Natural killer cell (primary cell): Measurements from ENCODE around the gene ACER3. TPM values are rescaled to one million over a fixed set of nuclear protein-coding genes. Genes with fewer than 3 reads are reported as not detected.

Experiments used
- ATAC-seq, 3 donors: fragments of 150-1000 bp in 2 of 3; fragments of 200-7000 bp in 1 of 3; cut with Tn5 transposase; 1 replicate in 1 of 3; 2 replicates in 2 of 3; pipeline ENCODE4 v1.10.0; 2021; ENCODE audit warnings: mild to moderate bottlenecking in 2 of 3, moderate library complexity in 2 of 3
- DNase-seq, 2 donors: peaks; one replicate each; pipeline versions ENCODE4 v3.0.0 to v3.0.0-alpha.2; 2013 to 2021; ENCODE audit warnings: mixed read lengths in 1 of 2
- H3K27ac ChIP-seq: one replicate; pipeline ENCODE4 v1.5.1; 2013; ENCODE audit warnings: mild to moderate bottlenecking, low read length
- H3K27me3 ChIP-seq: one replicate; pipeline ENCODE4 v1.6.1; 2013; ENCODE audit warnings: low read length; ENCODE audit not compliant: control insufficient read depth, insufficient read depth
- H3K36me3 ChIP-seq: one replicate; pipeline ENCODE4 v1.6.1; 2013; ENCODE audit warnings: low read length; ENCODE audit not compliant: control insufficient read depth, insufficient read depth
- H3K4me1 ChIP-seq: one replicate; pipeline ENCODE4 v1.6.1; 2013; ENCODE audit warnings: low read length; ENCODE audit not compliant: control insufficient read depth, insufficient read depth
- H3K4me3 ChIP-seq: one replicate; pipeline ENCODE4 v1.5.1; 2013; ENCODE audit warnings: low read length
- H3K9me3 ChIP-seq: one replicate; pipeline ENCODE4 v1.6.1; 2013; ENCODE audit warnings: low read length; ENCODE audit not compliant: control insufficient read depth, insufficient read depth
- H3K27ac Mint-ChIP-seq, 2 donors: one replicate each; pipeline ENCODE4 v1.8.0; 2022; ENCODE audit warnings: mild to moderate bottlenecking in 2 of 2, mixed read lengths in 2 of 2, moderate library complexity in 1 of 2
- H3K27me3 Mint-ChIP-seq, 2 donors: one replicate each; pipeline ENCODE4 v1.8.0; 2022; ENCODE audit warnings: low read depth in 2 of 2, mixed read lengths in 2 of 2
- H3K36me3 Mint-ChIP-seq: one replicate; pipeline ENCODE4 v1.8.0; 2022; ENCODE audit warnings: mixed read lengths
- H3K4me1 Mint-ChIP-seq, 2 donors: one replicate each; pipeline ENCODE4 v1.8.0; 2022; ENCODE audit warnings: mixed read lengths in 2 of 2
- H3K4me3 Mint-ChIP-seq: one replicate; pipeline ENCODE4 v1.8.0; 2022; ENCODE audit warnings: mild to moderate bottlenecking, moderate library complexity, mixed read lengths
- H3K9me3 Mint-ChIP-seq, 2 donors: one replicate each; pipeline ENCODE4 v1.8.0; 2022; ENCODE audit warnings: mixed read lengths in 2 of 2
- CTCF ChIP-seq: fragments of 200-600 bp; IDR thresholded peaks from one replicate; pipeline ENCODE4 v1.8.0; 2022; ENCODE audit warnings: antibody characterized with exemption
- WGBS: methylation state at CpG from one replicate; pipeline ENCODE4 v1.1.7; 2013; ENCODE audit warnings: missing lambda C conversion rate; ENCODE audit not compliant: insufficient coverage; 5-methylcytosine and 5-hydroxymethylcytosine counted together
- intact Hi-C: fragments of 100-400 bp; cut with micrococcal nuclease; formaldehyde crosslinking; loops from one replicate; pipeline ENCODE4 v1.14.2; 2022
- total RNA-seq, 4 donors: library from RNA; stranded (reverse); fragments of 120-200 nt in 1 of 4; gene quantifications; one replicate each; pipeline versions ENCODE4 v1.2.3 to v1.2.4, GENCODE V29; 2013 to 2022

ACER3 gene
- total RNA-seq, 3 donors from 2014 or later (not counting 1 experiment from before 2014, with no cell fraction given): 12.1 to 14.8 (median 13.6) TPM

GRCh38 chr11:77053217-77054015 is 192.7 kb downstream of the ACER3 start:
- Mint-ChIP-seq H3K9me3 (peaks cover 2 to 3% of the 10 kb centered on the region in 2 donors), H3K4me3 (no peak overlapping the region), H3K4me1 (peaks cover 4 to 6% of the 10 kb centered on the region in 2 donors), H3K27me3 (no peaks in the 10 kb centered on the region), H3K27ac (no peak overlapping the region), H3K36me3 (no peaks in the 10 kb centered on the region)
- DNase-seq (no peak), ATAC-seq (no peak)
- Histone ChIP-seq H3K4me3 (no peak overlapping the region), H3K27me3 (no peaks in the 10 kb centered on the region), H3K4me1 (no peaks in the 10 kb centered on the region), H3K36me3 (no peaks in the 10 kb centered on the region), H3K27ac (no peak overlapping the region), H3K9me3 (peaks cover 14% of the 10 kb centered on the region)
- TF ChIP-seq CTCF: no peak
- WGBS: 89% methylated on average over 14 of the region's 14 CpGs
- intact Hi-C loops: no loop called here

- intact Hi-C loops: no loop called here
- no peak overlapping the region for H3K27ac ChIP-seq
- peaks cover 2 to 3% of the 10 kb centered on the region in 2 donors for H3K9me3 Mint-ChIP-seq
- H3K4me1 Mint-ChIP-seq: peaks cover under 1 to 2% of the 10 kb centered on the region in 2 donors
- WGBS: 91% methylated on average over 1 of the region's 1 CpG
- no peak for TF ChIP-seq CTCF
- DNase-seq (no peak), ATAC-seq (no peak)
- no peak overlapping the region for H3K27ac Mint-ChIP-seq
- no peaks in the 10 kb centered on the region for H3K4me1 ChIP-seq
- H3K4me3 ChIP-seq: no peak overlapping the region
- peaks cover 14% of the 10 kb centered on the region for H3K9me3 ChIP-seq
- H3K36me3 ChIP-seq: no peaks in the 10 kb centered on the region
- no peaks in the 10 kb centered on the region for H3K36me3 Mint-ChIP-seq
- H3K4me3 Mint-ChIP-seq: no peak overlapping the region
- no peaks in the 10 kb centered on the region for H3K27me3 ChIP-seq
- H3K27me3 Mint-ChIP-seq: no peaks in the 10 kb centered on the region
Measured at GRCh38 chr11:77054084-77054483, 193.4 kb downstream of the ACER3 start.

- TF ChIP-seq CTCF: no peak
- H3K27me3 ChIP-seq: no peaks in the 10 kb centered on the region
- ATAC-seq: no peak
Measured at GRCh38 chr11:77055101-77055561, 194.4 kb downstream of the ACER3 start.

More at GRCh38 chr11:77055101-77055561, 194.4 kb downstream of the ACER3 start:
- H3K4me1 ChIP-seq: no peaks in the 10 kb centered on the region
- H3K4me3 ChIP-seq: no peak overlapping the region
- Mint-ChIP-seq H3K4me3 (no peak overlapping the region), H3K27ac (no peak overlapping the region), H3K9me3 (peaks cover 2 to 3% of the 10 kb centered on the region in 2 donors), H3K4me1 (no peaks in the 10 kb centered on the region), H3K27me3 (peaks cover 0 to under 1% of the 10 kb centered on the region in 2 donors), H3K36me3 (no peaks in the 10 kb centered on the region)
- no peaks in the 10 kb centered on the region for H3K36me3 ChIP-seq
- DNase-seq: no peak
- 100% methylated on average over 2 of the region's 2 CpGs for WGBS
- H3K27ac ChIP-seq: no peak overlapping the region
- intact Hi-C loops: no loop called here
- H3K9me3 ChIP-seq: peaks cover 14% of the 10 kb centered on the region
